Thoracic aorta (tissue), 2 donors: ENCODE results near the gene LIPN. TPM values are rescaled to one million over a fixed set of nuclear protein-coding genes. Genes with fewer than 3 reads are reported as not detected.

ENCODE experiments used
- ATAC-seq: fragments of 150-250 bp; one replicate; pipeline ENCODE4 v1.8.0; 2017; ENCODE audit warnings: low read depth; ENCODE audit not compliant: insufficient number of reproducible peaks, low FRiP score
- DNase-seq: peaks from one replicate; pipeline ENCODE4 v3.0.0-alpha.2; 2020; ENCODE audit warnings: low spot score
- H3K27ac ChIP-seq, 2 donors: fragments of 200-600 bp; sonication (generic); 1 replicate in 1 of 2; 2 replicates in 1 of 2; pipeline ENCODE4 v1.5.1; 2016; ENCODE audit warnings: mild to moderate bottlenecking in 2 of 2, moderate library complexity in 2 of 2
- H3K27me3 ChIP-seq: fragments of 200-600 bp; sonication (generic); replicated peaks from 2 replicates; pipeline ENCODE4 v1.6.0; 2016; ENCODE audit warnings: mild to moderate bottlenecking; ENCODE audit not compliant: insufficient read depth
- H3K36me3 ChIP-seq: fragments of 200-600 bp; sonication (generic); one replicate; pipeline ENCODE4 v1.5.1; 2016
- H3K4me1 ChIP-seq, 2 donors: fragments of 200-600 bp; sonication (generic); 1 replicate in 1 of 2; 2 replicates in 1 of 2; pipeline versions ENCODE4 v1.5.1 to v1.6.0; 2016; ENCODE audit warnings: low read depth in 2 of 2, mild to moderate bottlenecking in 1 of 2; ENCODE audit not compliant: control insufficient read depth in 1 of 2
- H3K4me3 ChIP-seq: fragments of 200-600 bp; sonication (generic); 2 replicates; pipeline ENCODE4 v1.5.1; 2016; ENCODE audit warnings: mild to moderate bottlenecking
- H3K9me3 ChIP-seq: fragments of 200-600 bp; sonication (generic); 2 replicates; pipeline ENCODE4 v1.5.1; 2016
- CTCF ChIP-seq: fragments of 200-600 bp; sonication (generic); IDR thresholded peaks from one replicate; pipeline ENCODE4 v1.5.1; 2019; ENCODE audit warnings: antibody characterized with exemption
- total RNA-seq, 2 donors: library from RNA; depleted of rRNA; stranded (reverse); fragments of >200 nt; gene quantifications; one replicate each; pipeline versions ENCODE4 v1.1.0 to v1.2.3, GENCODE V29; 2016

LIPN gene
- total RNA-seq, 2 donors from 2014 or later, result not detected

- no peak overlapping the region for H3K27ac ChIP-seq
- H3K27me3 ChIP-seq, result no peaks in the 10 kb centered on the region
- no peak for ATAC-seq
- no peak for DNase-seq
- no peak overlapping the region for H3K4me3 ChIP-seq
- H3K36me3 ChIP-seq, result no peaks in the 10 kb centered on the region
- no peak for TF ChIP-seq CTCF
- no peaks in the 10 kb centered on the region for H3K9me3 ChIP-seq
- H3K4me1 ChIP-seq, result no peaks in the 10 kb centered on the region
Observed at GRCh38 chr10:88805361-88805760, 45.5 kb downstream of the LIPN start.

- Histone ChIP-seq H3K4me3 (no peak overlapping the region), H3K27ac (no peak overlapping the region), H3K9me3 (no peaks in the 10 kb centered on the region), H3K4me1 (no peaks in the 10 kb centered on the region), H3K36me3 (no peaks in the 10 kb centered on the region), H3K27me3 (no peaks in the 10 kb centered on the region)
- DNase-seq (no peak), ATAC-seq (no peak)
- no peak for TF ChIP-seq CTCF
Observed at GRCh38 chr10:88805924-88806323, 46.1 kb downstream of the LIPN start.

- TF ChIP-seq CTCF, result no peak
- Histone ChIP-seq H3K4me1 (no peaks in the 10 kb centered on the region), H3K27me3 (no peaks in the 10 kb centered on the region), H3K9me3 (no peaks in the 10 kb centered on the region), H3K4me3 (no peak overlapping the region), H3K27ac (no peak overlapping the region), H3K36me3 (no peaks in the 10 kb centered on the region)
- ATAC-seq (no peak), DNase-seq (no peak)
Observed at GRCh38 chr10:88809621-88810020, 49.8 kb downstream of the LIPN start.

GRCh38 chr10:88810196-88810961 is 50.6 kb downstream of the LIPN start:
- DNase-seq, result no peak
- Histone ChIP-seq H3K27me3 (no peaks in the 10 kb centered on the region), H3K4me3 (no peak overlapping the region), H3K4me1 (no peaks in the 10 kb centered on the region), H3K9me3 (no peaks in the 10 kb centered on the region), H3K36me3 (no peaks in the 10 kb centered on the region), H3K27ac (no peak overlapping the region)
- ATAC-seq, result no peak
- TF ChIP-seq CTCF, result peak; percentile 48

GRCh38 chr10:88813200-88813599 is 53.4 kb downstream of the LIPN start:
- ATAC-seq, result no peak
- no peaks in the 10 kb centered on the region for H3K27me3 ChIP-seq
- H3K36me3 ChIP-seq, result no peaks in the 10 kb centered on the region
- no peaks in the 10 kb centered on the region for H3K9me3 ChIP-seq
- no peak for DNase-seq
- no peak overlapping the region for H3K27ac ChIP-seq
- no peak for TF ChIP-seq CTCF
- no peaks in the 10 kb centered on the region for H3K4me1 ChIP-seq
- no peak overlapping the region for H3K4me3 ChIP-seq
